GM21717 (cell line): ENCODE results near the gene SUGP2.

ENCODE experiments used
- ATAC-seq: cut with Tn5 transposase; IDR thresholded peaks from one replicate; pipeline ENCODE4 v1.9.1; 2021; ENCODE audit warnings: mild to moderate bottlenecking, moderate library complexity; ENCODE audit not compliant: unreplicated experiment

SUGP2 gene

DNA sequence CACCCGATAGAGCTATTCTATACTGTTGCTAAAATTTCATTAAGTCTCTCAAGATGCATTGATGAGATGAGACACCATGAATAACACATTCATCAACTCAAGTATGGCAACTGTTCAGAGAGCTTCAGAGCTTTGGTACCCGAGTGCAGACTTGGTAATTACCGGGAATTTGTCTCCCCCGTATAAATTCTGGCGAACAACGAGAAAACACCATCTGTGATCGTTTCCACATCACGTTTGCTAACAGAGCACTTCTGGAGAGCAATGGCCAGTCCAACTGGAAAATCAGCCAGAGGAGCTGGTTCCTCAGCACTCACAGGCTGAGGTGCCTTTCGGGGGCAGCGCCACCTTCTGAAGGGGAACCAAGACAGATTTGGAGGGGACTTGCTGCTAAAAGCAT lies 40.2 kb downstream of the SUGP2 start:
- ATAC-seq = no peak

DNA sequence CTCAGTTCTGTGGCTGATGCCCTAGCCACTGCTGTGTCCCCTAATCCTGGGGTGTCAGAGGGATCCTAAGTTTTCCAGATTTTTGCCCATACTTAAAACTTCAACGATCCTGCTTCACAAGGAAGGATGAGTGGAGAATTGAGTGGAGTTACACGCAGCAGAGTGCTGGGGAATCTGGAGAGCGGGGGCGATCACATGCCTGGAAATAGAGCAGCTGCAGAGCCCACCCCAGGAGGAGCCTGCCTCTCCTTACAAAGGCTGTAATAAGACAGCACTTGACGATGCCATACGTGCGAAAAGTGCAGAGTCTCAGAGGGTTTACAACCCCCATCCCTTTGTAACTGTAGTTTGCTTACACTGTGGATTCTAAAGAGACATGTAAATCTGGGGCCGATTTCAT lies 40.6 kb downstream of the SUGP2 start:
- no peak for ATAC-seq

DNA sequence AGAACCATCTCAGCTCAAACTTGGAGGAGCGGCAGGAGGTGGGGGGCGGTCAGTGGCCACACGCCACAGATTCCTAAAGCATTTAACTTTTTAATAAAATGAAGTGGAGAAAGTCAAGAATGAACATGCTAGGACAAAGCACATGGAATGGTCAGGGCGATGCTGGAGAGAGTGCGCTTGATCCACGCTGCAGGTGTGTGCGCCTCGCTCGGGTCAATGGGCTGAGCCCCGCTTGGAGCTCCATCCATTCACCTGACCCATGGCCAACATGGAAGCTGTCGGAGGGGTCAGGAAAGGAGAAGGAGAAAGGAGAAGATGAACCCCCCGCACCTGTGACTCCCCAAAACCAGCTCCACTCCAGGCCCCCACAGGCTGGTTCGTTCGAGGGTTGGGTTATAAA lies 41.8 kb downstream of the SUGP2 start:
- ATAC-seq = no peak

DNA sequence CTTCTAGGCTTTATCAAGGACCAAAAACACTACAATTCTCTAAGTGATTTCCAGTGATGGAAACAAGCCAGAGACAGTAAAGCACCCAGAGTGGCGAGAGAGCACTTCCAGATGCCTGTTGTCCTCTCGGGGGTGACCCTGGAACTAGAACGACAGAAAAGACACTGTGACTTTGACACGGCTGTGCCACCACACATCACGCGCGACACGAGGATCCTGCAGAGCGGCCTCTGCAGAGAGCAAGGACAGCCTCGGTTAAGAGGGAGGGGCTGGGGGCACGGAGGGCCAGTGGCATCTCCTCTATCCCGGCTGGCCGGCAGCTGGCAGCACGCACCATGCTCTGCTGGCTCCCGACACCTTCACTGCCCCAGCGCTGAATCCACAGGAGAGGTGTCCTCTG lies 42.3 kb downstream of the SUGP2 start:
- no peak for ATAC-seq

DNA sequence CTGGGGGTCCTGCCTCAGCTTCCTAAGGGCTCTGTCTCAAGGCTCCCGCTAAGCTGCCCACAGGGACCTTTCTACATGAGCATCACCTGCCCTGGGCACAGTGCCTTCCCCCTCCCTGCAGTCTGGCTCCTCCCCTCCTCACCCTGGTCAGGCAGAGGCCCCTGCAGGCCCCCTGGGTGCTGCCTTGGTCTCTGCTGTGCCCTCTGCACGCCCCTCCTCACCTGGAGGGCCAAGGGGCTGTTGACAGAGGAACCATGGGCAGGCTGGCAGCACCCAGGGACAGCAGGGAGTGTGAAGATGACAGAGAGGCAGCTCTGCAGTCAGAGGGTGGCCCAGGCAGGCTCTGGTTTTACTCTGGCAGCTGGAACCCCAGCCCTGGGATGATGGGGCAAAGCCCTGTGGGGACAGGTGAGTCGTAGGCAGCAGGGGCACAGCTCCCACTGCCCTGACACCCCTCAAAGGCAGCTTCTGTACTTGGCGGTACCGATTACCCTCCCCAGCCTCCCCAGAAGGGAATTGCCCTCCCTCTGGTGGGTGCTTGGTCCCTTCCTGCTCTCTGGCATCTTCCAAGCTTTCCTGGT lies 43.1 kb downstream of the SUGP2 start:
- no peak for ATAC-seq

DNA sequence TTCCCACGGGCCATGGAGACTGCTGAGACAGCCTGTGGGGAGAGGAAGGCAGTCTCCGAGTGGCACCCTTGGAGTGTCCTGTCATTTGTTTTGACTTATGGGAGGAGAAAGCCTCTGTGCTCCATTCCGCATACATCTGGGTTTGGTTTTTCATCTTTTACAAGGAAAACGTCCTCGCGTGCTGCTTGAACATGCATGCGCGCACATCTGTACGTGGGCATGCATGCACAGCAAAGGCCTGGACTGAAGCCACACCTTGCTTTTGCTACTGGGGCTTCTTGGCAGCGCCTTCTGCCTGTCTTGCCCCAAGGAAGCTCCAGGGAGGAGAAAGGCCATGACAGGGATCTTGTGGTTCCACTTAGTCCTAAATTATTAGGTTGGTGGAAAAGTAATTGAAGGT lies 44.0 kb downstream of the SUGP2 start:
- no peak for ATAC-seq

DNA sequence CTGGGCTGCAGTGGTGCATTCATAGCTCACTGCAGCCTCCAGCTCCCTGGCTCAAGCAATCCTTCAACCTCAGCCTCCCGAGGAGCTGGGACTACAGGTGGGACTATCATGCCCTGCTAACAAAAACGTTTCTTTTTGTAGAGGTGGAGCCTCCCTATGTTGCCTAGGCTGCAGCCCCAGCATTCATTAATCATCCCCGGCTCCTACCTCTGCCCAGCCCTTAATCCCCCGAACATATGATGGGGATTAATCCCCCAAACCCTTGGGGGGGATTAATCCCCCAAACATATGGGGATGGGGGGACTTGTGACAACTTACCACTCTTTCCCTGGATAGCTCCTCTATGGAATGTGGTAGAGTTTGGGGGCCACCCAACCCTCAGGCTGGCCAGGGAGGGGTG lies 45.9 kb downstream of the SUGP2 start:
- no peak for ATAC-seq

DNA sequence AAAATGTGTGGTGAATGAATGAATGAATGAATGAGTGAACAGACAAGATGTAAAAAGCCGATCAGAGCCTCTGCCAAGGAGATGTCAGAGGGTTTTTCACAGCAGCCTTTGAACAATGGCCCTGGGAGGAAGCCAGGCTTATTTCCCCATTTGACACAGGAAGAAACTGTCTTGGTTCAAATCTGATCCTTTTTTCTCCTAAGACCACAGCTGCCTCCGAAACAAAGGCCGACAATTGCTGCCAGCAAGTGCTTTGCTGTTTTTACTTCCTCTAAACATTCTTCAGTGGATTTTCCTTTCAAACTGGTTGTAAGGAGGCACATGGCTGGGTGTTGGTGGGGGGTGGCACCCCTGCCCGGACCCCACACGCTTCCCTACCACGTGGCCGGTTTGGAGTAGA lies 48.1 kb downstream of the SUGP2 start:
- no peak for ATAC-seq

DNA sequence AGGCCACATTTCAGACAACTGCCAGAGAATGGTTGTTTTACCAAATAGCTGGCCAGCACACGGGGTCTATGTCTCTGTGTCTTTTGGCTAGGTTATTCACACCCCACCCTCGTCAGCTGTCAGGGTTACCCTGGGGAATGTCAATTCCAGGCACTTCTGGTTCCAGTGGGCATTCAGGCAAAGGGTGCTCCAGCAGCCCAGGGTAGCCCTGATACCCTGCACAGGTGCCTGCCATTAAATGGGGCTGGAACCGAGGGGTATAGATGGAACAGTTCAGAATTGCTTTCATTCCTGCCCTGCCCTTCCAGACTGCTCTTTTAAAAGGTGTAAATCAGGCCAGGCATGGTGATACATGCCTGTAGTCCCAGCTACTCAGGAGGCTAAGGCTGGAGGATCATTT lies 49.1 kb downstream of the SUGP2 start:
- no peak for ATAC-seq

DNA sequence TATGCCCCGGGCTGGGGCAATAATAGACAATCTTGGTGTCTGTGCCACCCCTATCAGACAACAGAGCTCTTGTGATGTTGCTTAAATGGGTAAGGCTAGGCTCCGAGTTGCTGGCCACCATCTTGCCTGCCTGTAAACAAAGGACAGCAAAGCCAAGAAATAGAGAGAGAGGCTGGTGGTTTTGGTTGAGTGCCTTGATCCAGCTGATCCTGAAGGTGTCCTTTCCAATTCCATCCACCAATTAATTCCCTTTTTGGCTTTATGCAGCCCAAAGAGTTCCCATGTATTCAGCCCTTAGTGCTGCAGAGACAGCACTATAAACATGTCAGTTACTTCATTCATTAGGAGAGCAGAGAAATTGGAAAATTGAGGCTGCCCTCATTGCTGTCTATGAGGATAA lies 50.6 kb downstream of the SUGP2 start:
- ATAC-seq = no peak

DNA sequence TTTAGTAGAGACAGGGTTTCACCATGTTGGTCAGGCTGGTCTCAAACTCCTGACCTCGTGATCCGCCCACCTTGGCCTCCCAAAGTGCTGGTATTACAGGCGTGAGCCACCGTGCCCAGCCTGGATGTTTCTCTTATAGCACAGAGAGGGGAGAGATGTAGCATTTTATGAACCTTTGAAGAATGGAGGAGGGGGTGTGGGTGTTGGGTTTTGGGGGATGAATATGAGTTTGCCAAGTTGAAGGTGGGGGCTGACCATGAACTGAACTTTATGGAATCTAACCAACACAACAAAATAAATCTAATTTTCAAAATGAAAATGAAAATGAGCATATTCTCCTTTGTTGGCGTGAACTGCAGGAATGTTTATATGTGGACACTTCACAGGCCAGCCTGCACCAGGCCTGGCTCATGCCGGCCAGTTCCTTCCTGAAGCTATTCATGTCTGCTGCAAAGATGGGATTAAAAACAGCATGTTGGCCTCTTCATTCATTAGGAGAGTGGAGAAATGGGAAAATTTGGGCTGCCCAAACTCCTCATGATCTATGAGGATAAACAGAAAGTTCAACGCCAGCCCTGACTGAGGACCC lies 52.8 kb downstream of the SUGP2 start:
- no peak for ATAC-seq

DNA sequence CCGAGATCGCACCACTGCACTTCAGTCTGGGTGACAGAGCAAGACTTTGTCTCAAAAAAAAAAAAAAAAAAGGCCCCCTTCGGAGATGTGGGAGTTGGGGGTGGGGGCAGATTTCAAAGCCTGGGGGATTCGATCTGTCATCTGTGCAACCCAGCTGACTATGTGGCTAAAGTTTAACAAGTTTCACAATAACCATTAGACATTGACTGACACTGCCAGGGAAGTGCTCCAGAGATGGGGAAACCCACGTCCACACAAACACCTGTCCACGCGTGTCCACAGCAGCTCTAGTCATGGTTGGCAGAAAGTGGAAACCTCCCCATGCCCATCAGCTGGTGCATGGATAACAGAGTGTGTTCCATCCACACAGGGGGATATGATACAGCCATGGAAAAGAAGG lies 54.7 kb downstream of the SUGP2 start:
- no peak for ATAC-seq

DNA sequence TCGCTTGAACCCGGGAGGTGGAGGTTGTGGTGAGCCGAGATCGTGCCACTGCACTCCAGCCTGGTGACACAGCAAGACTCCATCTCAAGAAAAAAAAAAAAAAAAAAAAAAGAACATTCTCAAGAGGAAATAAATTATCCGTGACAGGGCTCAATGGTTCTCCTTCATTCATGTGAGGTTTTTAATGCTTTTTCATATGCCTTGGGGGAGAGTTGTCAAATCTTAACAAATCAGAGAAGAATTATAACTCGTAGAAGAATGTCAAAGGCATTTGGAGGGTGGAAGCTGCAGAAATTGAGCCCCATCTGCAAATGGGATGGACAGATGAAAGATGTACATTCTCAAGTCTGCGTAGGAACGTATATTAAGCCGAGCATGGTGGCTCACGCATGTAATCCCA lies 57.4 kb downstream of the SUGP2 start:
- ATAC-seq = no peak

DNA sequence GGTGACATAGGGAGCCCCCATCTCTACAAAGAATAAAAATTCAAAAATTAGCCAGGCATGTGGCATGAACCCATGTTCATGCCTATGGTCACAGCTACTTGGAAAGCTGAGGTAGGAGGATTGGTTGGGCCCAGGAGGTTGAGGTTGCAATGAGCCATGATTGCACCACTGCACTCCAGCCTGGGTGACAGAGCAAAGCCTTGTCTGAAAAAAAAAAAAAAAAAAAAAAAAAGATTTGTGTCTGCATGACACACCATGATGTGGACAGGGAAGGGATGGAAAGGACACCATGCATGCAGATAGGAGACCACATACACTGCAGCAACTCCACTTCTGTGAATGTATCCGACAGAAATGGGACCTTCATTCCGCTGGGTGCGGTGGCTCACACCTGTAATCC lies 58.3 kb downstream of the SUGP2 start:
- ATAC-seq = no peak

DNA sequence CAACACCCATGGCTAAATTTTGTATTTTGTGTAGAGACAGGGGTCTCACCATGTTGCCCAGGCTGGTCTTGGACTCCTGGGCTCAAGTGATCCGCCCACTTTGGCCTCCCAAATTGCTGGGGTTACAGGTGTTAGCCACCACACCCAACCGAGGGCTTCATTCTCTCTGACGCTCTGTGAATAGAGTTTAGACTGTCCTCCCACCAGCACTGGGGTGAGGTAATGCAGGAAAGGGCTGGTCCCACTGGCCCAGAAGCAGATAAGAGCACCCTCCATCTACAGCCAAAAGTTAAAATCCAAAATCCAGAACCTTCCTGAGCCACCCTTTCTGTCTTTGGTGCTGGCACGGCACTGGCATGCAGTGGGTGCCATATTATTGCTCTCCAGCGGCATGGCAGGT lies 60.5 kb downstream of the SUGP2 start:
- ATAC-seq = no peak

DNA sequence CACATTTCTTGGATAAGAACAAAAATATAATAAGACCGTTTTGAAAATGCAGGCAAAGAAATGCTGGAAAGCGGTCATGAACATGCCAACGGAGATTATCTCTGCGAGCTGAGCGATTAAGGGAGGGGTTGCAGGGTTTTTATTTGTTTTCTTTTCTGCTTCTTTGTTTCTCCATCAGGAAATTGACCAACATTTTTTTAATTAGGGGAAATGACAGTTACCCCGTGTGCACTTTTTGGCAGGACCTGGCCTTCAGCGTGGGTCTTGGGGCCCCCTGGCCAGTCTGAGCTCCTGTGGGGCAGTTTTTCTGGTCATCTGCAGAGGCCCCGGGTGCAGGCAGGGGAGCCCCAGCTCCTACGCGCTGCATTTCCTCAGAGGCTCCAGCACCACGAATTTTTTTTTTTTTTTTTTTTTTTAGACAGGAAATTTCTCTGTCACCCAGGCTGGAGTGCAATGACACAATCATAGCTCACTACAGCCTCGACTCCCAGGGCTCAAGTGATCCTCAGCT lies 61.0 kb downstream of the SUGP2 start:
- no peak for ATAC-seq

DNA sequence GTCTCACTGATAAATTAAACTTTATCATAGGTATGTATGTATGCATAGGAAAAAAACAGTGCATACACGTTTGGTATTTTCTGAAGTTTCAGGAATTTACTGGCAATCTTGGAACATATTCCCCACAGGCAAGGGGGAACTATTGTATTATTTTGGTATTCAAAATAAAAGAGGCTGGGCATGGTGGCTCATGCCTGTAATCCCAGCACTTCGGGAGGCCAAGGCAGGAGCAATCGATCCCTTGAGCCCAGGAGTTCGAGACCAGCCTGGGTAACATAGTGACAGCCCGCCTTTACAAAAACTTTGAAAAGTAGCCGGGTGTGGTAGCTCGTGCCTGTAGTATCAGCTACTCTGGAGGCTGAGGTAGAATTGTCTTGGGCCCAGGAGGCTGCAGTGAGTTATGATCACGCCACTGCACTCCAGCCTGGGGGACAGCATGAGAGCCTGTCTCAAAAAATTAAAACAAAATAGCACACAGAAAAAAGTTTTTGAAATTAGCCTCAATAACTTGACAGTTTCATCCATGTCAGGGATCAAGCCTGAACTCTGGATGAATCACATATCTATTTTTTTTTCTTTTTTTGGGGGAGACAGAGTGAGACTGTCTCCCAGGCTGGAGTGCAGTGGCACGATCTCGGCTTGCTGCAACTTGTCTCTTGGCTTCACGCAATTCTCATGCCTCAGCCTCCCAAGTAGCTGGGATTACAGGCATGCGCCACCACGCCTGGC lies 63.2 kb downstream of the SUGP2 start:
- ATAC-seq = no peak

DNA sequence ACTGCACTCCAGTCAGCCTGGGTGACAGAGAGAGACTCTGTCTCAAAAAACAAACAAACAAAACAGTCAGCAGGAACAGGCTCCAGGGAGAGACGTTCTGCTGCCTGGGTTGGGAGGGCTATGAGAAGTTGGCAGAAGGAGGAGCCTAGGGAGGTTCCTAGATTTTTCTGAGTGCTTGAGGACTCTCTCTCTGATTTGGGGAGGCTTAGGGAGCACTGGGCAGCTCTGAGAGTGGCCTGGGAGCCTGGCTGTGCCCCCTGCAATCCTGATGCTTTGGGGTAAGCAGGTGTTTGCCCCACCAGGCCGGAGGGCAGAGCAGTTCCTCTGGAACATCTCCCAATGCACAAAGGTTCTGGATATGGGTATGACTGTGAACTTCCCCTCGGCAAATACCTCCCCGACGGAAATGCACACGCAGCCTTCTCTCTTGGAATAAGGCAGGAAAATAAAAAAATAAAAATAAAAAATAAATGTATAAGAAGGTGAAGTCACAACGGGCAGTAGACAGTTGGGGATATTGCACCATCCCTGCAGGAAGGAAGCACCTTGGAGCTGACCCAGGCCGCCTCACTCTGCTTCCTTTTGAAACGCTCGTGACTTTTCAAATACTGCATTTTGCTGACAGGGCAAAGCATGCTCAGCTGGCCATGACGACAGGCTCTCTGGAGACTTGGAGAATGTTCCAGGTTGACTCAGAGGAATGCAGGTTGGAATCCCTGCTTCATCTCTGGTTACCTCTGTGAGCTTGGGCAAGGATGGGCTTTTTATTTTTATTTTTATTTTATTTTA lies 65.8 kb downstream of the SUGP2 start:
- ATAC-seq = no peak

DNA sequence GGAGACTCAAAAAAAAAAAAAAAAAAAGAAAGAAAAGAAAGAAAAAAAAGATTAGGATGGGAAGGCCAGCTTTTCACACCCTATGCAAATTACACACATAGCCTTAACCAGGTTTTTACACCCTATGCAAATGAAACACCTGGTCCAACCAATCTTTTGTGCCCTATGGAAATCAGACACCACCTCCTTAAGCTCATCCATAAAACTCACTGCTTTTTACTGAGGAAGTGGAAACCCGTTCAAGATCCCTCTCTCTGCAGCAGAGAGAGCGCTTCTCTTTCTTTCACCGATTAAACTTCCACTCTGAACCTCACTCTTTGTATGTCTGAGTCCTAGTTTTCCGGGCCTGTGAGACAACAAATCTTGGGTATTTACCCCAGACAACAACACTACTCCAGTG lies 67.0 kb downstream of the SUGP2 start:
- no peak for ATAC-seq

DNA sequence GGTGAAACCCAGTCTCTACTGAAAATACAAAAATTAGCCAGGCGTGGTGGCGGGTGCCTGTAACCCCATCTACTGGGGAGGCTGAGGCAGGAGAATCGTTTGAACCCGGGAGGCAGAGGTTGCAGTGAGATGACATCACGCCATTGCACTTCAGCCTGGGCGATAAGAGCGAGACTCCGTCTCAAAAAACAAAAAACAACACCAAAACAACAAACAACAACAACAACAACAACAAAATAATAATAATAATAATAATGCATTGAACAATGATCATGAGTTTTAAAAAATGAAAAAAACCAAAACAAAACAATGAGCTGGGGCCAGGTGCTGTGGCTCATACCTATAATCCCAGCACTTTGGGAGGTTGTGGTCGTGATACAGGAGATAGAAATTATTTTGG lies 69.2 kb downstream of the SUGP2 start:
- ATAC-seq = no peak

DNA sequence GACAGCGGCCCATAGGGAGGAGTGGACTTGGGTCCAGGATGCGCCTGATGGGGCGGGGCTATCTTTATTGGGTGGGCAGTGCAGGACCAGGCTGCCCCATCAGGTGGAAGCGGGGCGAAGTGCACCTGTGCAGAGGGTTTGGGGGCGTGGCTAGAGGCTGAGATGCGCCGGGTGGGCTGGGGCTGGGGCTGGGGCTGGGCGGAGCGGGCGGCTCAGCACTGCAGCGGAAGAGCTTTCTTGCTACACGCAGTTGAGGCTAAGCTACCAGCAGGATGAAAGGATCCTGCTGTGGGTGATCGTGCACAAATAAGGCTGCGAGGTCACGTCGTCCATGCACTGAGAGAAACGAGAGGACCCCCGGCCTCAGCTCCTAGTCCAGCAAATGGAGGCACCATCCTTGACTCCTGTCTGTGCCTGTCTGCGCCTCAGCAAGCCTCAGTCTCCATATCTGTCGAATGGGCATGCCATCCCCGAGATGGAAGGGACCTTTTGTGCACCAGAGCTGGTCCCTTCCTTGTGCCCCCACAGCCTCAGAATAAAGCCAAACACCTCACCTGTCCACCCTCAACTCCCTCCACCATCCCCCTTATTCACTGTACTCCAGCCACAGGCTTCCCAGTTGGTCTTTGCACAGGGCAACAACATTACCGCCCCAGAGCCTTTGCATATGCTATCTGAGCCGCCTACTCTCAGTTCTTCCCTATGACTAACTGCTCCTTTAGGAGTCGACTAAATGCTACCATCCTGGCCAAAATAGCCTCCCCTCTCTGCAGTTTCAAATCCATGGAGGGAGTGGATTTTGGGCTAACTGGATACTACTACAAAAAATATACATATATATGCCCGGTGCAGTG lies 71.3 kb downstream of the SUGP2 start:
- no peak for ATAC-seq
